GM19240 (cell line): ENCODE data around the gene TAF1B.

Source experiments
- DNase-seq: peaks from one replicate; pipeline ENCODE4 v3.0.0; 2011; ENCODE audit warnings: low spot score; ENCODE audit not compliant: insufficient read length

Gene TAF1B

DNA sequence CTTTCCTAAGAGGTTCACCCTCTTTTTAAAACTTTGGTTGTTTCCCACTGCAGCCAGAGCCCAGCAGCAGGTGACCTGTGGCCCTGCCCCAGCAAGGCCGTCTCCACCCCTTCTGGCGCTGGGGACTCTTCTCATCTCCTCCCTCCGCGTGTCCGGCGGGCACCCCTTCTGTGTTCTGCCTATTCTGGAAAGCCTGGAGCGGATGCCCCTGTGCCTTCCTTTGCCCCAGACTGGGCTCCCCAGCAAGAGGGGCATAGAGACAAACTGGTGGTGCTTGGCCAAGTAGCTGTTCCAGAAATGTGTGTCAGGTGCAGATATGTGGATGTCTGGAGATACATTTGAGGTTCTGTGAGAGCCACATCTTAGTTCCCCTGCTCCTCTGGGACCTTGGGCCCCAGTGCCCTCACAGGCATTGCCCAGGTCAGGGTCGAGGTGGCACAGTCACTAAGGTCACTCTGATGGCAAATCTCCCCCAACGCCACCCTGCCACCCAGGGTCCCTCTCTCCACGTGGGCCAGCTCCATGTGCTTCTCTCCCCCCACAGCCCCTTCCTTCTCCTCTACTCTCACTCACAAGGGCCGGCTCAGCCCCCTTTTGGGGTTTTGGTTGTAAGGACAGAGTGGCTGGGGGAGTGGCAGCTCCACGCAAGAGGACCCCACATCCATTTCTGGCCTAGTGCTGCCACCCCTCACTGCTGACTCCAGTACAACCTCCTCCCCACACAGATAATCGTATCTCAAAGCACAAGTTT lies 35.5 kb upstream of the TAF1B start:
- DNase-seq, result no peak

- no peak for DNase-seq
Measured at GRCh38 chr2:9808334-9809063, 34.8 kb upstream of the TAF1B start.

DNA sequence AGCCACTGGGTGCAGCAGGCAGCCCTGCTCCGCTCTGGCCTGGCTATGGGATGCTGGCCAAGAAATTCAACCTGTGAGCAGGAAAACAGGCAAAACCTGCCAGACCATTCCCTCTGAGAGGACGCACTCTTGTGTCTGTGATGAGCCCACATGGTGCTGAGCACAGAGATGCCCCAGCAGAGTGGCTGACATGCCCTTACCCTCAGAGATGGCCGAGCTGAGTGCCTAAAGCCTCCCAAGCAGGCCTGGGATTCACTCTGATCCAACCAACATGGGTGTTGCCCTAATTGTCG lies 34.3 kb upstream of the TAF1B start:
- no peak for DNase-seq

DNA sequence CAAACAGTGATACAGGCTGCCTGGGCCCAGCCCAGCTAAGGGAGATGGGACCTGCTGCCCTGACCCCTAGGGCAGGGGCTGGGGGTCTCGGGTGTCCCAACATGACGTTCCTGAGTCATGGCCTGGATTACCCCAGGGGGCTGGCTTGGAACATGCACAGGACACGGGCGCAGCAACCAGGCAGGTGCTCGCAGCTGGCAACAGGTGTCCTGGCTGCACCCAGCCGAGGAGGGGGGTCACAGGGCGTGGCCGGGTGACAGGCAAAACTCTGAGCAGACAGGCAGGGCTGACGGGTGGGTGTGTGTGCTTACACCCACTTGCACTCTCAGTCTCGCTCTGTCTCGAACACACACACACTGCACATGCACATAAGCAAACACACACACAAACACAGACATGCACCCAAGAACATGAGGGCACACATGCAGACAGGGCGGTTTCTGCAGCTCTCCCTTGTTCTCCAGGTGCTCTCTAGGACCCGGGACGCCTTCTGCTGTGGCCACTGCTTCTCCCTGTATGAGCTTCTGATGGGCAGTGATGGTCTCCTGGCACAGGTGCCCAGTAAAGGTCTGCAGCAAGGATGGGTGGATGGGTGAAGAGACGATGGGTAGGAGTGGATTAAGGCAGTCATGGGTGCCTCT lies 33.7 kb upstream of the TAF1B start:
- no peak for DNase-seq

DNA sequence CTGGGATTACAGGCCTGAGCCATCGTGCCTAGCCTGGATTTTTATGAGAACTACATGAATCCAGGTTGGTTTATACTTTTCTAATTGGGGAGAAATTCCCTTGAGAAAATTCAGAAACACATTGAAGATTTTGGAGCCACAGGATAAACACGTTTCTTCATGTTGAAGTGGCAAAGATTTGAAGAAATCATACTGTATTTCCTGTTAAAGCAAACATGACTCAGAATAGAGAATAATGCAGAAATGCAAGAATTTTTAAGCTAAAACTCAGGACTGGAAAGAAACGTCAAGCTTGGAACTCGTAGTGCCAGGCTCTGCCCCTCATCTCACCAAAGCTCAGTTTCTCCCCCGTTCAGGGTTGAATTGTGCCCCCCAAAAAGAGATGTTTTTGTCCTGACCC lies 32.1 kb upstream of the TAF1B start:
- no peak for DNase-seq

GRCh38 chr2:9811679-9812511 lies 31.4 kb upstream of the TAF1B start:
- no peak for DNase-seq

DNA sequence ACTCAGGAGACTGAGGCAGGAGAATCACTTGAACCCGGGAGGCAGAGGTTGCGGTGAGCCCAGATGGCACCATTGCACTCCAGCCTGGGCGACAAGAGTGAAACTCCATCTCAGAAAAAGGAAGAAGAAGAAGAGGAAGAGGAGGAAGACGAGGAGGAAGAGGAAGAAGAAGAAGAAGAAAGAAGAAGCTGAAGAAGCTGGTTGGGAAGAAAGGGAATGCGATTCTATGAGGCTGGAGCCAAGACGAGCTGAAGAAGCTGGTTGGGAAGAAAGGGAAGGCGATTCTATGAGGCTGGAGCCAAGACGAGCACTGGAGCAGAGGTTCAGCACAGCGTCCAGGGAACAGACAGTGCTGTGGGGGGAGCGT lies 30.3 kb upstream of the TAF1B start:
- DNase-seq, result no peak

GRCh38 chr2:9813312-9814128 lies 29.8 kb upstream of the TAF1B start:
- DNase-seq, result peak; percentile 76

DNA sequence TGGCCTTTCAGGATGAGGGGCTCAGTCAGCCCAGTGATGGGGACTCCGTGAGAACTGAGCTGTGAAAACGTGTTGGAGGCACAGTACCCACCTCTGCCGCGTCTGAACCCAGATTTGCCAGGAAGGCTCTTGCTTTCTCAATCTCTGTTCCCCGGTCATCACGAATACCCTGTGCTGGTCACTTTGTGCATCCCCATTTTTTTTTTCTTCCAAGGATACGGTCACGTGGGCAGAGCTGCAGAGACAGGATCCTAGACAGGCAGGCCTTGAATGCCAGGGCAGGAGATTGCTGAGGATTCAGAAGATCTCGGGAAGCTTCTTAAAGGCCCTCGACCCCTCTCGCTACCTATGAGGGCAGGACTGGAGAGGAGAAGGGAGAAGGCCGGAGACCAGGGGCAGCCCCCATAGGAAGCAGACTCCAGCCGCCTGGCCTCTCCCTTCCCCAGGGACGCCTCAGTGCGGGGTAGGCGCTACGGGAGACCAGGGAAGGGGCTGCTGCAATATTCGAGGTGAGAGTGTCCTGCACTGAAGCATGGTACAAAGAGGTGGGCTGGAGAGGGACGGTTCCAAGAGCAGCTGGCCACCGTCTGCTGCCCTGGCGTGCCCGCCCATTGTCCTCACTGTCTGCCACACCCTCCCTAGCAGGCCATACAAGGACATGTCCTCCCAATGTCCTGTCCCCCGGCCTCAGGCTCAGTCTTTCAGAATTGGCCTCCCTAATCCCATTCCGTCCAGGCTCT lies 29.0 kb upstream of the TAF1B start:
- no peak for DNase-seq

- DNase-seq, result no peak
Measured at GRCh38 chr2:9815076-9815475, 28.2 kb upstream of the TAF1B start.

GRCh38 chr2:9815844-9816279 lies 27.4 kb upstream of the TAF1B start:
- no peak for DNase-seq

DNA sequence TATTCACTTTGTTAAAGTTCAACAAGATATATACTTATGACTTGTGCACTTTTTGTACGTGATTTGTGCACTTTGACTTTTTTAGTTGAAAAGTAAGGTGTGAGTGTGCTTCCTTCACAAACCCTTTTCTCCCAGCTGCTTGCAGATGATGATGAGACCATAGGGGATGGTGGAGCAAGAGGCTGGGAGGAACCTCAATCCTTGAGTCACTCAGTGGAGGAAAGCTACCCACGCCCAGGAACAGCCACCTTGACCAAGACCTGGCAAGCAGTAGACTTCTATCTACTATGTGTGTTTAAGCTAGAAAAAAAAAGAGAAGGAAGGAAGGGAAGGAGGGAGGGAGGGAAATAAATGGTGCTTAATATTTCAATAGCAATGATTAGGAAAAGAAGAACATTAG lies 25.2 kb upstream of the TAF1B start:
- no peak for DNase-seq

DNA sequence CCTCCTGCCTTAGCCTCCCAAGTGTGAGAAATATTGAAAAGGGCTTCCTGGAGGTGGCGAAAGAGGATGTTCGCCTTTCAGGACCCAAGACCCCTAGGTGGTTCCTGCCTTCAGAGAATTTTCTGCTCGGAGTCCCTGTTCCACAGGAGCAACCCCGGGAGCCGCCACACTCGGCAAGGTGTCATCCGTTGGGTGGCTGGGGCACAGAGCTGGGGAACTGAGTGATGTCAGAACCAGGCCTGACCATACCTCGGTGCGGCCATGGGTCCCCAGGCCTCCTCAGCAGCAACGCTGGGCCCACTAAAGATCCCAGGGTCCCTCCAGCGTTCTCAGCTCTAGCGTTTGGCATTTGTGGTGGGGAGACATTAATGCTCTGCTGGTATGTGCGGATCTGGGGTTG lies 23.7 kb upstream of the TAF1B start:
- no peak for DNase-seq

- no peak for DNase-seq
Measured at GRCh38 chr2:9820020-9820973, 23.0 kb upstream of the TAF1B start.

- DNase-seq, result no peak
Measured at GRCh38 chr2:9821805-9822445, 21.3 kb upstream of the TAF1B start.

- no peak for DNase-seq
Measured at GRCh38 chr2:9824441-9824840, 18.8 kb upstream of the TAF1B start.

DNA sequence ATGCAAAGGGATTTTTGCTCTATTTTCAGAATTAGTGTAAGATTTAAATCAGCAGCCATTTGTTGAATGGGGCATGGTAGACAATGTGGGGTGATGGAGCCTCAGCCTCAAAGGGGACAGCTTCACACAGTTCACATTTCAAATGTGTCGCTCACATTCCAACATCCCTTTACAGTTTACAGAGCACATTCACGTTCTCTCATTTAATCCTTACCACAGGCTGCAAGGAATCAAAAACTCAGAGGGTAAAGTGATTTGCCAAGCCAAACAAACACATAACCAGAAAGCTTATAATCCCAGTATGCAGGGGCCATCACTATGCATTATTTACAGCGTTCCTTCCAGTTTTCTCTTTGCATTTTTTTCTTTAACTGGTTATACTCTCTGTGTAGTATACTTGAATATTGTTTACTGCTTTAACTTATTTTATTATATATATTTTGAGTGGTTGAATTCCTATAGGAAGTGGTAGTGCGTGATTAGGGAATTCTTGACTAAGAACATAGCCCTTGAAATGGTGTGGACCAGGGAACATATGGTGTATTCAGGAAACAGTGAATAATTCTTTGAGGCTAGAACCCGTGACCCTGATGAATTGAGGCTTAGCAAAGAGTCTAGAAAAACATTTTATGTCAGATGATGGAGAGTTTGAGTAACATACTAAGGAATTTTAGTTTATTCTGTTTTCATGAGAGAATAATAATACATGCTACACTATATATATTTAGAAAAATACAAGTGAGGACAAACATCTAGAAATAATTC lies 18.1 kb upstream of the TAF1B start:
- no peak for DNase-seq

GRCh38 chr2:9826208-9826607 lies 17.1 kb upstream of the TAF1B start:
- DNase-seq, result no peak
